ENCODE results near the gene KNG1. TPM values are rescaled to one million over a fixed set of nuclear protein-coding genes. Genes with fewer than 3 reads are reported as not detected.

KNG1 gene
- total RNA-seq, 1 donor from 2014 or later, result not detected

DNA sequence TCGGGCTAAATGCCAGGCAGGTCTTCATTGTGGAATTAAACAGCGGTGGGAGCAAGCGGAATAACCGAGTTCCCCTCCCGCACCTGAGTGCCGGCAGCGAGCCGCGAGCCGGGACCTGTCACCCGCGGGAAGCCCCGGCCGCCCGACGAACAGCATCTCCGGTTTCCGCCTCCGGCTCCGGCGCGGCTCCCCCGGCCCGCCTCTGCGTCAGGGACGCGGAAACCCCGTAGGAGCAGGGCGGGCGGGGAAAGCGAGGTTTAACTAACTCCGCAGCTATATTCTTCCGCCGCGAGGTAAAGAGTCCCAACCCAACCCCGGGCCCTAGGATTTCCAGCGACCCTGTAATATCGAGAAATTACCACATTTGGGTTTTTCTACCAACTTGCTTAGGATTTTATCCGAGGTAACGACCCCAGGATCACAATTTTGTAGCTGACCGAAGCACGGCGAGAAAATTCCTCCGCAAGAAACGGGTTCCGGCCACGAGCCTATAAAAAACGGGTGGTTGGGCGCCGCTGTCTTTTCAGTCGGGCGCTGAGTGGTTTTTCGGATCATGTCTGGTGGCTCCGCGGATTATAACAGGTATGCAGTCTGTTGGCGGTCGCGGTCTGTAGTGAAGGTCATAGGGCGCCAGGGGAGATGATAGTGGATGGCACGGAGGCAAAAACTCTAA, 66.0 kb downstream of the KNG1 start, which contains the start of gene EIF4A2:
Gene EIF4A2 (plus strand): TSS at position 520 of the 673 bp plus-strand sequence. CDS start 34 bp downstream, at position 554.
- no peak for TF ChIP-seq CTCF (IDR thresholded peaks at IDR 0.05; ENCODE audit: partially characterized antibody, unreplicated experiment)
- Mint-ChIP-seq H3K36me3 (ENCODE audit: unreplicated experiment) (no peaks in the 10 kb centered on the region), H3K4me3 (ENCODE audit: unreplicated experiment) (peak within 1 kb of the TSS; percentile 97), H3K27me3 (ENCODE audit: unreplicated experiment) (peaks cover 9% of the 10 kb centered on the region), H3K4me1 (ENCODE audit: low read depth, unreplicated experiment) (peaks cover 17% of the 10 kb centered on the region), H3K9me3 (ENCODE audit: unreplicated experiment) (peaks cover 23% of the 10 kb centered on the region), H3K27ac (ENCODE audit: unreplicated experiment) (peak within 1 kb of the TSS; percentile 100)
- peak; percentile 92 for DNase-seq

DNA sequence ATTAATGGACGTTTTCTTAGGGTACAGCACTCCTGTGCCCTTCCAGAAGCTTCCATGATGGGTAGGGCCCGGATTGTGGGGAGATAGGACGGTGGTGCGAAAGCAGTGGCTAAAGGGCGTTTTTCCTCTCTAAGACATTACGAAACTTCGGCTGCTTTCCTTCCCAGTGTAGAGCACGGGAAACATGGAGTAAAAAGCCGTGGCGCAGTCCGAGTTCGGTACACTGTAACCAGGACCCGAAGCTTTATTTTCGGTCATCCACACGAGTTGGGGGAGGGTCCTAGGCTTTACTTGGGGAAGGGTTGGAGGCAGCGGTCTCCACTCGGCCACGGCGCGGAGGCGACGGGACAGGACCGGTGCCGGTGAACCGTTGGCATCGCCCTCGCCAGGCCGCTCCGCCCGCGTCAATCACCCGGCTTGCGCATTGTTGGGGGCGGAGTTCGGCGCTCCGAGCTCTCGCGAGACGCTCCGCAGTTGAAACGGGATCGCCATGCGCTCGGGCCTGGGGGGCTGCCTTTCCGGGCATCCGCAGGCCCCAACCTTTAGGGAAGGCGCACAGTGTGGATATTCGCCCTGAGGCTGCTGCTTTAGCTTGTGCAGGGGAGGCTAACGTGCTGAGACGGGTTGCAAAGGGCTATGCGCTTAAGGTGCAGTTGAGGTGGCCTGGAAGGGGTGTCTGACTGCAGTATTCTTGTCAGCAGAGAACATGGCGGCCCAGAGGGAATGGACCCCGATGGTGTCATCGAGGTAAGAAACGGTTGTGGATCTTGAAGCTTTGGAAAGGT, 66.8 kb downstream of the KNG1 start:
- Mint-ChIP-seq H3K27me3 (ENCODE audit: unreplicated experiment) (peaks cover 9% of the 10 kb centered on the region), H3K4me3 (ENCODE audit: unreplicated experiment) (peak overlapping the region; percentile 97), H3K27ac (ENCODE audit: unreplicated experiment) (peak overlapping the region; percentile 100), H3K9me3 (ENCODE audit: unreplicated experiment) (peaks cover 23% of the 10 kb centered on the region), H3K4me1 (ENCODE audit: low read depth, unreplicated experiment) (peaks cover 17% of the 10 kb centered on the region), H3K36me3 (ENCODE audit: unreplicated experiment) (no peaks in the 10 kb centered on the region)
- DNase-seq, result peak; percentile 88
- no peak for TF ChIP-seq CTCF (IDR thresholded peaks at IDR 0.05; ENCODE audit: partially characterized antibody, unreplicated experiment)

- H3K9me3 Mint-ChIP-seq (ENCODE audit: unreplicated experiment), result peaks cover 23% of the 10 kb centered on the region
- no peak for TF ChIP-seq CTCF (IDR thresholded peaks at IDR 0.05; ENCODE audit: partially characterized antibody, unreplicated experiment)
- no peaks in the 10 kb centered on the region for H3K36me3 Mint-ChIP-seq (ENCODE audit: unreplicated experiment)
- H3K4me3 Mint-ChIP-seq (ENCODE audit: unreplicated experiment), result peak overlapping the region; percentile 97
- H3K27me3 Mint-ChIP-seq (ENCODE audit: unreplicated experiment), result peaks cover 9% of the 10 kb centered on the region
- H3K4me1 Mint-ChIP-seq (ENCODE audit: low read depth, unreplicated experiment), result peaks cover 17% of the 10 kb centered on the region
- H3K27ac Mint-ChIP-seq (ENCODE audit: unreplicated experiment), result peak overlapping the region; percentile 100
- no peak for DNase-seq
These were observed 67.8 kb downstream of the KNG1 start for GRCh38 chr3:186784820-186785494.

GRCh38 chr3:186785495-186786018, 68.4 kb downstream of the KNG1 start:
- Mint-ChIP-seq H3K9me3 (ENCODE audit: unreplicated experiment) (peaks cover 23% of the 10 kb centered on the region), H3K27me3 (ENCODE audit: unreplicated experiment) (peaks cover 9% of the 10 kb centered on the region), H3K4me1 (ENCODE audit: low read depth, unreplicated experiment) (peaks cover 17% of the 10 kb centered on the region), H3K4me3 (ENCODE audit: unreplicated experiment) (peak overlapping the region; percentile 97), H3K27ac (ENCODE audit: unreplicated experiment) (peak overlapping the region; percentile 100), H3K36me3 (ENCODE audit: unreplicated experiment) (no peaks in the 10 kb centered on the region)
- no peak for TF ChIP-seq CTCF (IDR thresholded peaks at IDR 0.05; ENCODE audit: partially characterized antibody, unreplicated experiment)
- no peak for DNase-seq
